Activated gamma-delta T cell treated with anti-CD3 and anti-CD28 coated beads, Interleukin-2, amount 50 U/mL, for 16 hours (primary cell): ENCODE data around the gene KCNQ1.

Experiments used
- DNase-seq: peaks from one replicate; pipeline ENCODE4 v3.0.0-alpha.2; 2020; ENCODE audit warnings: low read depth

Gene KCNQ1

DNA sequence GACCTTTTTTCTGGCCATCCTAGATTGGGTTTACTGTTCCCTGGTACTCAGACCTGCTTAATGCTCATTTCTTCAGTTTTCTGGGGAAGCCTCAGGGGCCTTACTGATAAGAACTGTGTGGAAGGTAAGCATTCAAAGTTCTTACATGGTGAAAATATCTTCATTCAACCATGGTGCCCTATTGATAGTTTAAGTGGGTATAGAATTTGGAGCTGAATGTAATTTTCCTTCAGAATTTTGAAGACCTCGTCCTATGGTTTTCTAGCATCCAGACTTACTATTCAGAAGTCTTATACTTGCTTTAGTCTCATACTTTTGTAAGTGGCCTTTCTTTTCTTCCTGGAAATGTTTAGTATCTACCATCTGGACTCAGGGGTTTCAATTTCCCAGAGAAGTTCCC, 365.0 kb downstream of the KCNQ1 start:
- no peak for DNase-seq

DNA sequence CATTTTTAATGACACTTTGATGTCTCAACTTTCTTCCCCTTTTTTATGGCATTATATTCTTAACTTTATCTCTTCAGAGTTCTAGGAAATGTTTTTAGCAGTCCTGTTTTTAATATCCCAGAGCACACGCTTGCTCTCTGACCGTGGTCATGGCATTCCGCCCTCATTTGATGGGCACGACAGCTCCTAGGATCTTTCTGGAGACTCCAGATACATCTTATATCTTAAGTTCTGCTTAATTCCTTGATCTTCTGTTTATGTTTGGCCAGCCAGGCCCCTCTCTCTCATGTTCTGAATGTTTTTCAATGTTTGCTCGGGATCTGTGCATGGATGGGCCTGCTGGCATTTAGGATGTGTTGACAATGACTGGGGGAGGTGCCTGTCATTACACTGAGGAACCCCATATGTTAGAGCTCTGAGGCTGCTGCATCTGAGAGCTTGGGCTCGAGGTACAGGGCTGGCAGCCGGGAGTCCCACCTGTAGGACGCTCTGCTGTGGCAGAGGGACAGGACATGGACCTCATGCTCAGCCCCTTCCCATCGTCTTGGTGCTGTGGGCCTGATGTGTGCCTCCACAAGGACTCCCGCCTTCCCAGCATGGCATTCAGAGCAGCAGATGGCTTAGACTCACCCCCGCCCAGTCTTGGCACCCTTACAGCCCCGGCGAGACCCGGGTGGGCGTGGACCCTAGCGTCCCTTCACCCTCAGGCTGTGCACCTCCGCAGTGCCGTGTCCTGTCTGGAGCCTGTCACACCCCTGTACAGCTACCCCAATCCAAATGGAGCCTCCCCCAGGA, 365.8 kb downstream of the KCNQ1 start:
- DNase-seq, result no peak

DNA sequence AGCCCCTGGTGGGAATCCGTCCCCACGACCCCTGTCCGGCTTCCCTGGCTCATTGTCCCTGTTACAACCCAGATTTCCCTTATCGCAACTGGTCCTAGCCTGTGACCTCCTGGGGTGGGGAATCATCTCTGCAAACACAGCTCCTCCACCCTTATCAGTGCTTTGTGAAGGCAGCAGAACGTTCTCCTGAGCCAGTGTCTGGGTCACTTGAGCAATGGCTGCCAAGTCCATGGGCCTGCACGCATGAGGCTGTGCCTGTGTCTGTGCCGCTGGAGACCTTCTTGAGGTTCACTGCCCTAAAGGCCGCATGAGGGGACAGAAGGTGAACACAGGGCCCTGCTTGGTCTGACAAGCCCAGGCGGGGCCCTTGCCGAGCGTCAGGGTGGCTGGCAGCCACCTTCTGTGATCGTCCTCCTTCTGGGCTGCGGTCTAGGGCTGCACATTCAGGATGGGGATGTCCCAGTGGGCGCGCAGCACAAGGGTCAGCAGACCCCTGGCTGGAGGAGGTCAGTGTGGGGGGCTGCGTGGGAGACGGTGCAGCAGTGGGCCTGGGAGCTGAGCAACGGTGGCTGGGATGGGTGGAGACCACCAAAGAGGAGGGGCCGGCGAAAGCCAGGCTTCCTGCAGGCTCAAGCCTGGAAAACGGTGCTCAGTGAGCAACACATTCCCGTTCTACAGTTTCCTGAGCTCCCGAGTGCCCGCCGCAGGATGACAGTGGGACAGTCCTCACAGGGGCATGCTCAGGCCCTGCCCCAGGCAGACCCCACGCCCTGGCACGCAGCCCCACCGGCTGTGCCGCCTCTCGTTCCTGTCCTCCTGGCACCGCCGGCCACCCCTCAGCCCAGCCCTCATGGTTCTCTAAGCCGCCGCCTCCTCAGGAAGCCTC, 366.6 kb downstream of the KCNQ1 start:
- DNase-seq, result no peak

DNA sequence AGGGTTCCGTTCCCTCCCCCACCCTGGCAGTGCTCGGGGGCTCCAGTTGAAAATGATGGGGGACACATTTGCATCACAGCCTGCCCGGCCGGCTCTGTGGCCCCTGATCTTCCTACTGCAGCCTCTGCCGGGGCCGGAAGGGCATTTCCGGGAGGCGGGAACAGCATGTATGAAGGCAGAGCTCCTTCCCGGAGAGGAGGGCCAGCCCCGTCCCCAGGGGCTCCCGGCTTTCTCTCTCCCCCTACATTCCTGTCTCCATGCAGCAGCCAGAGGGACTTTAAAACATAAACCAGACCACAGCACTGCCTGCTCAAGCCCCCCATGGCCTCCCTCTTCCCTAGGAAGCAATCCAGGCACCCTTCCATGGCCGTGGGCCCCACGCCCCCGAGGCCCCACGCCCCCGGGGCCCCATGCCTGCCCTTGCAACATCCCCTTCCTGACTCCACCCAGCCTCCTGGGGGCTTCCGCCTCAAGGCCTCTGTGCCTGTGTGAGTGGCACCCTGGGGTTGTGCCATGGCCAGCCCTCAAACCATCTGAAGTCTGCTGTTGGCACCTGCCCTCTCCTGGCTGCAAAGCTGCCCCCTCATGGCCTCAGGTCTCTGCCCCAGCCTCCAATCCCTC, 367.7 kb downstream of the KCNQ1 start:
- no peak for DNase-seq

DNA sequence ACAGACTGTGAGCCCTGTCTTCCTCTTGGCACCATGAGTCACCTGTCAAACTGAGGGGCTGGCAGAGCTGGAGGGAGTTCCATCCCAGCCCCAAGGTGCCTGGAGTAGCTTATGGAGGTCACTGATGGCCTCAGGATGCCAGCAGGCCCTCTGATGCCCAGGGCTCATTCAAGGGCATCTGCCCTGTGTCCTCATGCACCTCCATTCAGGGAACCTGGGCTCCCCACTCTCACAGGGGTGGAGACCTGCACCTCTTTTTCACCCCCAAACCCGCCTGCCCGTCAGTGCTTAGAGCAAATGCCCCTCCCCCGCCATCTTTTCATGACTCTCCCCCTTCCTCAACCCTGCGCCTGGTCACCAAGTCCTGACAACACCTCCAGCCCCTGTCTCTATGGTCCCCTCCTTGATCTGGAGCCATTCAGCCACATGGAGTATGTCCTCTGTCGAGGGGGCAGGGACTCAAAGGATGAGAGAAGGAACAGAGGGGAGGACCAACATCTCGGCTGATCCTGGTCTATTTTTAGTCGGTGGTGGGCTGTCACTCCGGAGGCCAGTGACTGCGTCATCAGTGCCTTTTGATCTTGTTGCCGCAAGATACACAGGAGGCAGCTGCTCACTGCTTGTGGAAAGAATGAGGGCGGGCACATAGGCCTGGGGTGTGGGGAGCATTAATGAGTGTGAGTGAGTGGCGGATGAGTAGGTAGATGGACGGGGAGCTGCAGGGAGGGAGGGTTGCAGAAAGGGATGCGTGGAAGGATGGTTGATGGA, 368.5 kb downstream of the KCNQ1 start:
- DNase-seq, result no peak

DNA sequence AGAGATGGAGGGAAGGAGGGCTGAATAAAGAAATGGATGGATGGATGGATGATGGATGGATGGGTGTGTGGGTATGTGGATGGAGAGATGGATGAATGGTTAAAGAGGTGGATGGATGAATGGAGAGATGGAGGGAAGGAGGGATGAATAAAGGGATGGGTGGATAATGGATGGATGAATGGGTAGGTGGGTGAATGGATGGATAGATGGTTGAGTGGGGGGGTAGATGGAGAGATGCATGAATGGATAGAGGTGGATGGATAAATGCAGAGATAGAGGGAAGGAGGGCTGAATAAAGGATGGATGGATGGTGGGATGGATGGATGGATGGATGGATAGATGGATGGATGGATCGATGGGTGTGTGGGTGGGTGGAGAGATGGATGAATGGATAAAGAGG, 369.2 kb downstream of the KCNQ1 start:
- DNase-seq, result no peak

DNA sequence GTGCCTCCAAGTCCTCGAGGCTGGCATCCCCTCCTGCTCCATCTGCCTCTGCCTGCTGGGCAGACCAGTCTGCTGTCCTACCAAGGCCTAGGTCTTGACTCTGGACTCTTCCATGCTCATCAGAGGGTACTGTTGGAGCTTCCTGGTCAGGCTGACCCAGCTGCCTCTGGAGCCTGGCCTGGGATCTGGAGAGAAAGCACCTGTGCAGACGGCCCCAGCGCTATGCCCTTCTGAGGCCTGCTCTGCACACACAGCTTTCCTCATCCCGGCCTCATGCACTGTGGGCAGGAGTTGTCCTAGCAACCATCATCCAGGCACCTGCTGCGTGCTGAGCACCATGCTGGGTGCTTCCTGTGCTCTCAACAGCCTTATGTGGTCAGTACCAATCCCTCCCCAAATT, 369.9 kb downstream of the KCNQ1 start:
- no peak for DNase-seq

DNA sequence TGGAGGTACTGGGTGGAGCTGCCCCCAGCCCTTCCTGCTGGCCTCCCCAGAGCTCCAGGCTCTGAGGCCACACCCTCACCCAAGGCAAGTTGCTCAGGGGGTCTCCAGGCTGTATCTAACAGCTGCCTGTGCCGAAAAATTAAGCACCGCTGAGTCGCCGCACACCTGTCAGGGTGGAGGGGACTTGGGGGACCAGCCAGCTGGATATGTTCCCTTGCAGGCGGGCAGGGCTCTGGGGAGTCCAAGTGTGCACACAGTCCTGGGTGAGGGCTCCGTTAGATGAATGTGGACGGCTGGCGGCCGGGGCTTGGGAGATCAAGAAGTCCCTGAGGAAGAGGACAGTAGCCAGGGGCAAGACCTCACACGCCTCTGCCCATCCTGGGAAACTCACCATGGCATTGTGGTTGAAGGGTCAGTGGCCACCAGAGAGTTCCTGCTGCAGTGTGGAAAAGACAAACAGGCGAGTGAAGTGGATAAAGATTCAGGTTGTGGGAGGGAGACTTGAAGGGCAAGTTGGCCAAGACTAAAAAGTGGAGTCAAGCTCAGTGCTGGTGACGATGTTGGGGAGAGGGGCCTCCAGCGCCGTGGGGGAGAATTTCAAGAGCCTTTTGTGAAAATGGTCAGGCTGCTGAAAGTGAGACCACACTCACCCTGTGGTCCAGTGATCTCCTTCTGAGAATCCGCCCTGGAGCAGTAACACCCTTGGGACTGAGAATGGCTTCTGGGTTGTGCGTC, 371.1 kb downstream of the KCNQ1 start:
- no peak for DNase-seq

DNA sequence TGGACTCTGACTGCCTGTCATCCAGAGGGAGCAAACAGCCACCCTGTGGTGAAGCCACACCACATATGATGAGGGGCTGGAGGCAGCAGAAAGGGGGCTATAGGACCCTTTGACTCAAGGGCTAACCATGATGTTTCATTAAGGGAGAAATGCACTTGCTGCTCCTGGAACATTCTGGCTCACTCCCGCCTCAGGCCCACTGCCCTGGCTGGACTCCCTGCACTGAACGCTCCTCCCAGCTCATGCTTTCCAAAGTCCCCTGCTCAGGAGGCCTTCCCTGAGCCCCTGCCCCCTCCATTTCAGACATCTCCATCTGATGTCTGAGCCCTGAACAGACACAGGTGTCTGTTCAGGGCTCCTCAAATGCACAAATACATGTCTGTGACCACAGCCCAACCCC, 371.7 kb downstream of the KCNQ1 start:
- DNase-seq, result no peak

DNA sequence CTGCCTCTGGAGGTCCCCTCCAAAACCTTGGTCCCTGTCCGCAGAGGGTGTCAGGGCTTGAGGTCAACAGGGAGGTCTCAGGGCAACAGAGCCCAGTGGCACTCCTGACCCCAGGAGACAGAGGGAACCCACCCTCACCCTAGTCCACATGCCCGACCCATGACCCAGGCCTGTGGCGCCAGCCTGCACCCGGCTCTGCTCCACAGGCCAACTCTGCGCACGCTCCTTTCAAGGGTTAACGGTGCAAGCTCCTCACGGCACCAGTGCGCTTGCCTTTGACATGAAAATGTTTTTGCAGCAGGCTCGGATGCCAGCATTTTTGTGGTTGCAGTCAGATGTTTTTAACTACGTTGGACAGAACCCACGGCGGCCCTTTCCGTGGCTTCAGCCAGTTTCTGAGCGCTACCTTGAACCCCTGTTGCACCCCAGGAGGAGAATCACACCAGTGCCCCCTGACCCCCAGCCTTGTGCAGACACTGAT, 372.2 kb downstream of the KCNQ1 start:
- no peak for DNase-seq

DNA sequence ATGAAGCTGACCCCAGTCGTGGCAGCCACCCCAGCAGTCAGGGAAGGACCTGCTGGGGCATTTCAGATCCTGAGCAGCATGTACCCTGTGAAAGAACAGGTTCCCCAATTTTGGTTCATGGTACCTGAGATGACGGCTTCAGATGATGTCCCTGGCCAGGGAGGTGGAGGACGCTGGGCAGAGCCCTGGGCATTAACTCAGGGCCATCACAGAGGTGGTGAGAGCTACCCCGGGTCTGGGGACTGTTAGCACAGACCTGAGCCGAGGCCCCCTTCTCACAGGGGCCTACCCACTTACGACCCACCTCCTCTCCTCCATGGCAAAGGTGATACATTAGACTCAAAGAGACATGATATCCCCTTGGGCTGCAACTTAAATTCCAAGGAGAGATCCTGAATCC, 372.6 kb downstream of the KCNQ1 start:
- no peak for DNase-seq

DNA sequence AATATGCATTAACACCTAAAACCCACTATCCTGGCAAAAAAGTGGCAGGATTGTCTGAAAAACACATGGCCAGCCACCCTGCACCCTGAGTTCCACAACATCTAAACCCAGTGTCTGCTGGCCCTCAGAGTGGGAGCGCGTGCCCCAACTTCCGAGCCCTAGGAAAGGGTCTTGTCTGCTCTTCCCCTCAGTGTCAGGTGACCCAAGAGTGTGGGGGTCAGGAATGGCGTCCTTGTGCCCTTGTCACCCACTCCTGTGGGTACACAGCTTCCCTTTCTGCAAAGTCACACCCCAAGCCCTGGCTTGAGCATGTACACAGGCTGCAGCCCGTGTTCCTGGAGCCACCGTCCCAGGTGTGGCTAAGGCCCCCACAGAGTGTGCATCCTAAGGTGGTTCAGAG, 373.2 kb downstream of the KCNQ1 start:
- DNase-seq, result no peak

DNA sequence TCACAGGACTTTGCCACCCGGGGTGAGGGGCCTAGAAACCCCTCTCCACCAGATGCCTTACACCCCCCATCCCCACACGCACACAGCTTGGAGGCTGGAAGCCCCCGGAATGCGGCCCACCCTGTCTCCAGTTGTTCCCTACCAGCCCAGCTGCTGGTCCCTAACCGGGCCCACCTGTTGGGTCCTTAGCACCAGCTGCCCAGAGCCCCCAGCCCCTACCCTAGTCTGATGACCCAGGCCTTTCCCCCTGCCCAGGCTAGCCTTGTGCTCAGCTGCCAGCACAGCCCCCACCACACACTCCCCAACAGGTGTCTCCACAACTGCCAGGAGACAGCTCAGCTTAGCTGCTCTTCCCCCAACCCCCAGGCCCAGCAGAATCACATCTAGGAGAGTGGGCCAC, 373.7 kb downstream of the KCNQ1 start:
- no peak for DNase-seq

DNA sequence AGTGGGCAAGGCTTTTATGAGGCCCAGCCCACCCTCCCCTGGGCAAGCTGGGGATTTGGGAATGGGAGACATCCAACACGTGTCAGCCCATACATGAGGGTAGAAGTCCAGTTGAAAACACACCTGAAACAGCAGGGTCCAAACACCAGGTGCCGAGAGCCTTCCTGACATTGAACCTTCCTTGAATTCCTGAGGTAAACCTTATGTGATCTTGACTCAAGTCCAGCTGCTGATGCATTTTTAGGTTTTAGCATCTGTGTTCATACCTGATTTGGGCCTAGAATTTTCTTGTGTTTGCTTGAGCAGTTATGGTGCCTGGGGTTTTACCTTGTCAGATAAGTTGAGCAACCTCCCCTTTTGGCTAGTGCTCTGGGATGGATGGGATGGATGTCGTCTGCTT, 374.5 kb downstream of the KCNQ1 start:
- no peak for DNase-seq

DNA sequence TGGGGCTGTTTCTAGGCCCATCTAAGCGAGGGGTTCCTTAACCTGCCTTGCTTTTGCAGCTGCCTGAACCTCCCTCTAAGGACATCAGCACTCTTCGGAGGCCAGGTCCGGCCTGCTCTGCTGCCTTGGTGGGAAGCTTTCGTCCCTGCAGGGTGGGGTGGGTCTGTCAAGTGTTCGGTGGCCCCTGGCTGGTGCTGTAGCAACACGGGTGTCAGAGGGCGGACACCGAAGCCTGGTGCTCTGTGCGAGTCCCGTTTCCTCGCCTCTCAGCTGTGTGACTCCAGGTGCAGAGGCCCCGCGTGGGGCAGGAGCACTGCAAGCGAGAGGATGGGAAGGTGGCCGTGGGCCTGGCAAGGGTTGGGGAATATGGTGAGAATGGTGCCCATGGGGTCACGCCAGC, 376.2 kb downstream of the KCNQ1 start:
- no peak for DNase-seq

DNA sequence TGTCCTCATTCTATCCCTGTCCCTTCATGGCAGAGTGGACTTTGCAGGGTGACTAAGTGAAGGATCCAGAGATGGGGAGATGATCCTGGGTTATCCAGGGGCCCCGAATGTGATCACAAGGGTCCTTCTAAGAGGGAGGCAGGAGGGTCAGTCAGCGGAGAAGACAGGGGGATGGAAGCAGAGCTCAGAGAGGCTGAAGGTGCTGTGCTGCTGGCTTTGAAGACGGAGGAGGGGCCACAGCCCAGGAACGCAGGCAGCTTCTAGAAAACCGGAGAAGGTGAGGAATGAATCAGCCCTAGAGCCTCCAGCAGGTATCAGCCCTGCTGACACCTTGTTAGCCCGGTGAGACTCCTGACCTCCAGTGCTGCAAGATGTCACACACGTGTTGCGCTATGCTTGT, 377.1 kb downstream of the KCNQ1 start:
- DNase-seq, result no peak

DNA sequence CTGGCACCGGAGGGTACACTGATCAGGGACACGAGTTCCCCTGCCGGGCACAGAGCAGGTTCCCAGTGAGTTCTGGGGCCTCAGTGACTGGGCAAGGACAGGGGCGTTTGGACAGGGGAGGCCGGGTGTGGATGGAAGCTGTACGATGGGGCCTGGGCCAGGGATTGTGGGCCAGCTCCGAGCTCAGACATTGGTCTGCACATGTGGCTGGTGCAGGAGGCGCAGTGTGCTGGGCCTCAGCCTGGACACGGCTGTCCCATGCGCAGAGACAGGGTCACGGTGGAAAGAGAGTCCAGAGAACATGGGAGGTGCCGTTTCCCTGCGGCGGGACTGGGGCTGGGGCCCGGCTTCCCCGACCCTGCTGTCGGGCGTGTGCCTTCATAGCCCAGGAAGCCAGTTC, 380.0 kb downstream of the KCNQ1 start:
- no peak for DNase-seq

DNA sequence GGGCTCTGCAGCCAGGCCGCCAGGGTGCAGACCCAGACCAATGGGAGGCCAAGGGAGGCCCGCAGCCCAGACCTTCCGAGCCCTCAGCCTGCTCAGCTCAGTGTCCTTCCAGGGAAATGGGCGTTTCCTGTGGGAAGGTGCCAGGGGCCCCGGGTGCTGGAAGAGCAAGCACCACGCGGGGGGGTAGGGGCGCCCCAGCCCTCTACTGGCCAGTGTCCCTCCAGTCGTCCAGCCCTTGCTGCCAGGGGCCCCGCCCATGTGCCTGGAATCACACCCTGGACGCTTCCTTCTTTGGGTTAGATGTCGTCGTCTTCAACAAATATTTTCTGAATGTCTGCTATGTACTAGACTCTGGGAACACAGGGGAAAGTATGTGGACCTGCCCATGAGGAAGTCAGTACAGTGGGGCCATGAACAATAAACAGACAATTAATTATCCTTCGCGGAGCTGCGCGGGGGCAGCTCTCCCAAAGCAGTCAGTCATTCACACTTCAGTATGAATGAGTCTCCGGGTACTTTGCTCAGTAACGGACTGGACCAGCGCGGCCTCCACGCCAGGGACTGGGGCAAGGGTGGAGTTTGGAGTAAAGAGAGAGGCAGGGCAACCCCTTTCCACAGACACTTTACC, 380.6 kb downstream of the KCNQ1 start:
- no peak for DNase-seq

DNA sequence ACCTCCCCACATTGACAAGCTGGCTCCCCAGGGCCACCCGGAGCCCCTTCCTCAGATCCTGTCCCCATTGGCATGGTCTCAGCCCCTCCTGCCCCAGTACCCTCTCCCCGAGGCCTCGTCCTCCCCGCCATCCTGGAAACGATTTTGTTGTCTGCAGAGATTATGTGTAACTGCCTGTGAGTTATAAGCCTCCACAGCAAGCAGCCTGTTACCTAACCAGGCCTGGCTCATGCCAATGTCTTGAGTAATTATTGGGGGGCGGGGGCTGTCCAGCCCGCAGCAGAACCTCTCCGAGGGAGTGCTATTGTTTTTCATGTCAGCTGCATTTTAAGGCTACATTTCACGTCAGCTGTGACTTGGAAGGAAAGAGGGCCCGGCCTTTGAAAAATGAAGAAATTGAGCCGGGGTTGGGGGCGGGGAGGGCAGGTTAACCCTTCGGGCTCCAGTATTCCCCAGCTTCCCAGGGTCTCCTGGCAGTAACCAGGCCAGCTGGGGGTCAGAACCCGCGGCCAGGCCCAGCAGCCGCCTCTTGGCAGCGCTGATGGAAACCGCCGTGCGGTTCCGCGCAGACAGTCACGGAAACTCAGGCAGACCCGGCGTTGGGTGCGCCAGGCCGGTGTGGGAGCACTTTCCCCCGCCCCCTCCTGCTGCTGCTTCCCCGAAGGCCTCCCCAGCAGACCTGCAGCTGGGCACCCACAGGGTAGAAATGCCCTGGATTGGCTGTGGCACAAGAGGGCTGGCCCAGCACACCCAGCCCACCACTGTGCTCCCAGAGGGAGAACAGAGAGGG, 381.3 kb downstream of the KCNQ1 start:
- no peak for DNase-seq

DNA sequence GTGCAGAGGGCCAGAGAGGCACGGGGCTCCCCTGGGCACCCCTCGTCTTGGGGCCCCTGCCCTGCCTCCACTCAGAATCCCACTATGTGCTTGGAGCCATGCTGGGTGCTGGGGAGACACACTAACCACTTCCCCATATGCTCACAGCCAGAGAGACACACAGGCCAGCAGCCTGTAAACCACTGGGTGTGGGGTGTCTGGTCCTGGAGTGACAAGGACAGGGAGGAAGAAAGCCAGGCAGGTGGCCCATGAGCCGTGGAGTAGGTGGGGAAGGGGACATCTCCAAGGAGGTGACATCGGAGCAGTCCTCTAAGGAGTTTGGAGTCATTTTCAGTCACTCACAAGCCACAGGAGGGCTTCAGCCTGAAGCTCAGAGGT, 381.9 kb downstream of the KCNQ1 start:
- no peak for DNase-seq
